CD4-positive, alpha-beta T cell treated with Interleukin-15 for 1 hour (primary cell): ENCODE results near the gene R3HDM2.

Experiments used
- DNase-seq: peaks from one replicate; pipeline ENCODE4 v3.0.0-alpha.2; 2020

R3HDM2 gene

DNA sequence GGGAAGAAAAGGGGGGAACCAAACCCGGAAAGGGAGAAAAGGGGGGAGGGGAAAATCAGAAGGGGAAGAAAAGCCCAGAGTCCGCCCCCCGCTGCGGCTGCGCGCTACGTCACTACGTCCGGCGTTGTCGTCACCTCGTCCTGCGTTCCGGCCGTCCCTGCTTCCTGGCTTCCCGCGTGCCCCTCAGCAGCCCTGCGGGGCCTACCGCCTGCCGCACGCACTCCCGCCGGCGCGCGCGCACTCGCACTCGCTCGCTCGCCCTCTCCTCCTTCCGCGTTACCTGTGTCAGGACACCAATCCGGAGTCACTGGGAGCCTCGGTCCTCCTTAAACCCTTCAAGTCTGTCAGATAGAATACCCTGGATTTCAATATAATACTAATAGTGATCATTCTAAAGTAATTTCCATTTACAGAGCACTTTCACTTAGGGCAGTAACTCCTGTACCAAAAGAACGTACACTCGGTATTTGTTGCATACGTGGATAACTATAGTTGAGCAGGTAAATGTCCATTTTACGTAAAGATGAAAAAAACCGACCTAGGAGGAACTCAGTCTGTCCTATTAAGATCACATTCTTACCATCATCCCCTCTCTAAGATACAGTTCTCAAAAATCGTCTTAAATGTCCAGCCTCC is at the start of gene R3HDM2:
R3HDM2 (minus strand) TSS at position 113 of the 636 bp plus-strand sequence. CDS start 120,615 bp downstream, outside the sequence.
- DNase-seq = peak; percentile 96

DNA sequence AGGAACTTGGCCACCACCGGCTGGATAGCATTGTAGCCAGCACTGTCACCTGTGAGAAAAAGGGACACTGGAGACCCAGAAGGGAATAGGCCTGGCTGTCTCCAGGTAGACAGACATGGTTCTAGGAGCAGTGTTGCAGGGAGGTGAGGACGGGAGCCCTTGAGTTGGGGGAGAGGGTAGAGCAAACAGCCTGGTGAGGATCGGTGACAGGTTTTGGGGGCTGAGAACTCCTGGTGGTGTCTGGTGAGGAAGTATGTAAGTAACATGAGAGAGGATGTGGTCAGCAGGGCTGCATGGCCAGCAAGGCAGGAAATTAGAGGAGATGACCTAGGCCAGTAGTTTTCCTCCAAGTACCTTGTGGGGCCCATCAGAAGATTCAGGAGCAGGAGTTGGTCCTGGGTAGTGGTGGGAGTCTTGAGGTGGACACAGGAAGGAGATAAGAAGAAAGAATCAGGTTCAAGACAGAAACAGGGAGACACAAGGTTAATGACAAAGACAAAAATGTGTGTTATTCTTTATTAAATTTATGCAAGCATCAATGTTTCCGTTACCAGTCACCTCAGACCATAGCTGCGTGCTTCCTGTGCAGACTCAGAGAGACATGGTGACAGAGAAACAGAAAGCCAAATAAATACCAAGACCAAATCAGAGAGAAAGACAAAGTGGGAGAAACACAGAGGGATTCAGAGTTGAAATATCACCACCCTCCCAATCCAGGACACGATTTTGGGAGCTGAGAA is 48.7 kb upstream of the R3HDM2 start, which contains the start of gene ARHGAP9:
ARHGAP9 (minus strand) TSS at position 491 of the 740 bp plus-strand sequence; CDS start at position 31, 460 bp downstream.
- DNase-seq = peak; percentile 81

DNA sequence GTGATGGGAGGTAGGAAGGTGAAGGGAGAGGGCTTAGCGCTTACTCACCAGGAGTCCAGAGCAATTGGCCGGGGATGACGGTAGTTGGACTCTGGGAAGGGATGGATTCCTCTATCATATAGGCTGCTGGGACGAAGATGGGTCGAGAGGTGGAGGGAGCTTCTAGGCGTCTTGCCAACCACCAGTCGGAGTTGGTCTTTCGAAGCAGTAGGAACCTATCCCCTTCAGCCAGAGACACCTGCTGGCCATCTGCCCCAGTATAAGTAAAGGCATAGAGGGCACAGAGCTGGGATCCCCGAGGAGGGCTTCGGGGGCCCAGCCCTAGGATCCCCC is 48.2 kb upstream of the R3HDM2 start:
- no peak for DNase-seq

DNA sequence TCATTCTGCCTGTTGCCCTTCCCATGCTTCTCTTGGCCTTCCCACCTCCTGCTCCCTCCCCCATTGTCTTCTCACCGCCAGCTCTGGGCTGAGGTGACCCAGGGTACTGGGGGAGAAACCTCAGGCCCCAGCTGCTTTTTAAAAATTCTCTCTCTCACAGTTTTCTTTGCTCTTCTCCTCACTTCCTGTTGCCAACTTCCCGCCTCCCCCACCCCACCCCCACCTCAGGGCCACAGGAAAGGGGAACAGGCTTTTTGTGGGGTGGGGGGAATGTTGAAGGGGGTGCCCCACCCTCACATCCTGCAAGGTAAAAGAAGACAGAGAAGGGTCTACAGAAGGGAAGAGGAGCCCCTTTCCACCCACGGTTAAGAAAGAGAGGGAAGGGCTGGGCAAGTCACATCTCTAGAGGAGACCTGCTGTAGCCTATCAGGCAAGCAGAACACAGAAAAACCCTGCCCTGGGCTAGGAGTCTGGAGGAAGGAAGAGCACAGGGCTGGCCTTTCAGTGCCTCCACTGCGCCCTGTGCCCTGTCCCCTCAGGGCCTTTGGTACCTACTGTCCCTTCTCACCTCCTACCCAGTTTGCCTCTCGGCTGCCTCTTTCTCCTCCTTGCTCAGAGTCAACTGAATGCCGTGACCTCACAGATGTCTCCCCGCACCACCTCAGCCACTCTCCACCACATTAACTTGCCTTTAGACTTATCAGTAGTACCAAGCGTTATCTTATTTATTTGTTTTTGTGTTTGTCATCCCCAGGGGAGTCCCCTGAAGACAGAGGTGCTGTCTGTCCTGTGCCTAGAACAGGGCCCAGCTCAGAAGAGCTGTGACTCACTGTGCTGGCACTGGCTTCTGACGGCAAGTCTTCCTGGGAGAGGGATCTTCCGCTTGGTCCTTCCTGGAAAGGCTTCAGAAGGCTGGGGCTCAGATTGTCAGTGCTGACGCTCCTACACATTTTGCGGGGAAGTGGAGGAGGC is 47.2 kb upstream of the R3HDM2 start:
- peak; percentile 81 for DNase-seq

DNA sequence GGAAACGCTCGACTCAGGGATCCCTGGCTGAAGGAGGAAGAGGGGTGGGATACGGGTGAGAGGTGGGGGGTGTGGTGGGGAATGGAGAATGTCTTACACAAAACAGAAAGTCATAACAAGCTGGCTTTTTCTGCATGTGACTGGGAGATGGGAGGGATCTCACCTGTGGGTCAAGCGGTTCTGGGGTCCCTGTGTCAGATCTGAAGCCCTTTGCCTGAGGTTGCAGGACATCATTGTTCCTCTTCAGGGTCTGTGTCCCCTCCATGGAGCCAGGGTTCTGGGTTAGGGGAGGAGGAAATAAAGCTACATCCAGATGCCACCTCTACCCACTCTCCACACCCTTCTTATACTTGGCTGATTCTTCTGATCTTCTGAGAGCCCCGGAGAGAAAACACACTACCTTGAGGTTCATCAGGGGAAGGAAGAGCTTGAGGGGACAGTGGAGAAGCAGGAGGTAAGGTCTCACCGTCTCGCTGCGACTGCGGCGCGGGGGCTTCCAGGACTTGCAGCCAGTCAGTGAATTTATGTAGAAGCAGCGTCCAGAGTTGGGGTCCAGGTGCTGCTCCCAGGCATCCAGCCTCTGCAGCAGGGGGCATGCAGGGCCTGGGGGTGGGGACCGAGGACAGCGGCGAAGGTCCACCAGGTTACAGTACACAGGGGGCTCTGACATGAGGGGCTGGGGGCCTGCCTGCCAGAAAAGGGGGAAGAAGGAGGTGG is 46.3 kb upstream of the R3HDM2 start:
- DNase-seq = no peak

DNA sequence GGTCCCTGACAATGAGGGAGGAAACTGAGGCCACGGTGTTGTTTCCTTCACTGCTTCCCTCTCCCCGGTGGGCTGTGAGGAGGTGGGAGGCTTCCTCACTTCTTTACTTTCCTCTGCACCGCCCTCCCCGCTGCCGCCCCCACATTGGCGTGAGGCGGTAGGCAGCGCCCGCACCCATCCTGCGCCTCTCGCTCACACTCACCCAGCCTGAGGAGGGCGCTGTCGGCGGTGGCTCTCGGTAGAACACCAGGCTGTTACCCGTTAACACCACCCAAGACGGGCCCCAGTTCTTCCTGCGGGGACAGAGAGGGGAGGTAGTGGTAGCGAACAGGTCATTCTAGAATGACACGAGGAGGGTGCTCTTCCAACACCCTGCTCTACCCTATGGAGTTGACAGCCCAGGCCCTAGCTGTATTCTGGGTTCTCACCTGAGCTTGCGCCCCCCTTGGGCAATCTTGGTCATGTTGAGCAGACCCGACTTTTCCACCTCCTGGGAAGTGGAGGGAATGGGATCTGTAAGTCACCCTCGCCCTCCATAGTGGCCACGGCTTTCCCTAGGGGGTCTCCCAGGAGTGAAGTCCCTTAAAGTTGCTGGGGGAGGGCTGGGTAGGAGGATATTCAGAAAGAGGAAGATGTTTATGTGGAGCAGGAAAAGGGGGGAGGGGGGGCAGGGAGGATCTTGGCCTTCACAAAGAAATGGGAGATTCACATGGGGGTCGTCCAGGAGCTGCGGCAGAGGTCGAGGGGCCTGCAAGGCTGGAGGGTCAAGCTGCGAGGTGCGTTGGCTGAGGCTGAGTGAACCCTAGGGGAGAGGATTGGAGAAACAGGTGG is 45.5 kb upstream of the R3HDM2 start:
- DNase-seq = peak; percentile 75

DNA sequence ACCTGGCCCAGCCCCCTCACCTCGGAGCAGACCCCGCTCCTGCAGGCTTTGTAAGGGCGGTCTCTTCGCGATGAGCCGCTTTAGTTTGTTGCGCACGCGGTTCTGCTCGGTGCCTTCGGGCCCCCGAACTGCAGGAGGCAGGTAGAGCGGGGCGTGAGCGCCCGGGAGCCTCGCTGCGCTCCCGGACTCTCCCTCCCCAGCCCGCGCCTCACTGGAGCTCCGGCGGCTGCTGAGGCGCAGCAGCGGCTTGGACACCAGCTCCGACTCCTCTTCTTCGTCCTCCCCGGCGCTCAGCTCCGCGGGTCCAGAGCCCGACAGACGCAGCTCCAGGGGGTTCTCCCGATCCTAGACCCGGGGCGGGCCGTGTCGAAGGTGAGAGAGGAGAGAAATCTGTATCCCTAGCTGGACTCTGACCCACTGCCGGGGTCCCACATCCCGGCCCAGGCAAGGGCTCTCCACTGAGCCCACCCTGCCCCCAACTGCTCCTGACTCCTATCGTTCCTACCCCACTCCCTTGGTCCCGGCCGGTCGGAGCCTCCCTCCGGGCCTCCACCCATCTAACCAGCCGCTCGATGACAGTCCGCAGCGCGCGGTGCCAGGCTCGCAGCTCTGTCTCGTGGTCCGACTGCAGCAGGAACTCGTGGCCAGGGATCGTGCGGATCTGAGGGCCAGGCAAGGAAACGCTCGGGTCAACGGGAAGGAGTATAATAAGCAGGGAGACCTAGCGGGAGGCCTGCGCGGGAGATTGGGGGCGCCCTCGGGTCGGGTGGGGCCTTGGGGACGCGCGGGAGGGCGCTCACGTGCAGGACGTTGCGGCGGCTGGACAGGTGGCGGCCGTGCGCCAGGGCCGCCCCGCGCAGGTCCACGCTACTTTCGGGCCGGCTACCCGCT is 44.7 kb upstream of the R3HDM2 start:
- no peak for DNase-seq

DNA sequence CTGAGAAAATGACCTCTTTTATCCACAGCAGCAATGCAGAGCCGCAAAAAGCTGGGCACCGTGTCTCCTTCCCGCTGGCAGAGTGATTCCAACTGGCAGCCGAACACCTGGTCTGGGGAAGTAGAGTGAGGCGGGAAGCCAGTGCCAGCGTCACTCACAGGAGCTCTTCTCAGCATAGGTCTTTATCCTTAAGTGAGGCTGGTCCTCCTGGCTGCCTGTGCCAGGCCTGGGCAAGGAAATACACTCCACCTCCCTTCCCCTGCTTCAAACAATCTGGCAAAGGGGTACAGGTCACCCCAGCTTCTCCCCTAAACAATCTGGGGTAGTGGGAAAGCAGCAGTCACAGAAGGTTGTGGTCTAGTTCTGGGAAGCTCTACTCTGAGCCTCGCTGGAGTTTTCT is 44.0 kb upstream of the R3HDM2 start:
- no peak for DNase-seq

DNA sequence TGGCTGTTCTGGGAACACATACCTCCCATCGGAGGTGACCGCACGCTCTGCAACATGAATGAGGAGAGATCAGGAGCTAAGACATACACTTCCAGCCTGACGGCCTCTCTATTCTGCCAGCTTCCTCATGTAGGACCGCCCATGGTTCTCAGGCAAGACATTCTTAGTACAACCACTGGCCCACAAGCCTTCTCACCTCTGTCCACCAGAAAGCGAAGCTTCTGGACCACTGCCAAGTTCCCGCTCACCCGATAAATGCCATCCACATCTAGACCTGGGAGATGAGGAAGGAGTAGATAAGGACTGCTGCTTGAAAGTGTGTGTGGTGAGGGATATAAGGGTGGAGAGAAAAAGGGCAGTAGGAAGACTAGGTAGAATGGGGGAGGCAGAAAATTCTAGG is 43.6 kb upstream of the R3HDM2 start:
- no peak for DNase-seq

DNA sequence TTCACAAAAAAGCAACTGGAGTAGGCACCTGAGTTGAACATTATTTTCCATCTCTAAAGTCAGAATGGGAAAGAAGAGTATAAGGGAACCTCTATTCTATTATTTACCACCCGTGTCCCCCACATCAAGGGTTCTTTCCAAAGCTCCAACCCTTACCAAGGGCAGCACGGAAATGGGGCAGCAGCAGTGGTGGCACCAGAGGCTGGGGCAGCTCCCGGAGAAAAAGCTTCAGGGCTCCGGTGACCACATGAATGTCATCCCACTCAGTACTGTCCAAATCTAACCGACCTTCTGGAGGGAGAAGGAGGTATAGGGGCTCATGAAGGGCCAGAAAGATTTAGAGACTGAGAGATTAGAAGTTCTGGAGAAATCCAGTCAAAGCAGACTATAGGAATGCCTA is 43.0 kb upstream of the R3HDM2 start:
- no peak for DNase-seq

DNA sequence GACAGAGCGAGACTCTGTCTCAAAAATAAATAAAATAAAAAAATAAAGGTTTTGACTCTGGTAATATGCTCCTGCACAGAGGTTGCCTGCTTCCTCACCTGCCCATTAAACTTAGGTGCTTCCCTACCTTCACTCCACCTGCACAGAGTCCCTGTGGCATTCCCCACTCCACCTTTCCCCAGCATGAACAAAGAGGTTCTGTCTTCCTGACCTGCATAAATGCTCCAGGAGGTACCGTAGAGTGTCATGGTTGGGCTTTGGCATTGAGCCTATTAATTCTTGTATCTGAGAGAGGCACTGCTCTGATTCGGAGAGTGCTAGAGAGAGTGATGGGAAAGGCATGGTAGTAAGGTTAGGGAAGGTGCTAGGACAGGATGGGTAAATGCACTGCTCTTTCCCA is 42.5 kb upstream of the R3HDM2 start:
- no peak for DNase-seq

DNA sequence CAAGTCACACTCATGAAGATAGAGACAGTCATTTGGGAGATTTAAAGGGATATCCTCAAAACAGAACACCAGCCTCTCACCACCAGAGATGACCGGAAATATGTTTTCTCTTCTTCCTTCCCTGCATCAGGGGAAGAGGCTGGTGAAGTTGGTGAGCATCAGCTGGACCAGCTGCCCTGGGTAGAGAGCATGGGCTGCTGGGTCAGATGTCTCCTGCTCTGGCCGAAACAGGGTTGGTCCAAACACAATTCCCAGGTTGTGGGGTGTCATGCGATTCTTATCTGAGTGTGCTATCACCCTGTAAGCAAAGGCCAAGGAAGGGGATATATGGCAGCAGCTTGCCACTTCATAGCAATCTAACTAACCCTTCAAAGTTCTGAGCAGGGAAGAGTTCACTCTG is 41.5 kb upstream of the R3HDM2 start:
- DNase-seq = no peak

DNA sequence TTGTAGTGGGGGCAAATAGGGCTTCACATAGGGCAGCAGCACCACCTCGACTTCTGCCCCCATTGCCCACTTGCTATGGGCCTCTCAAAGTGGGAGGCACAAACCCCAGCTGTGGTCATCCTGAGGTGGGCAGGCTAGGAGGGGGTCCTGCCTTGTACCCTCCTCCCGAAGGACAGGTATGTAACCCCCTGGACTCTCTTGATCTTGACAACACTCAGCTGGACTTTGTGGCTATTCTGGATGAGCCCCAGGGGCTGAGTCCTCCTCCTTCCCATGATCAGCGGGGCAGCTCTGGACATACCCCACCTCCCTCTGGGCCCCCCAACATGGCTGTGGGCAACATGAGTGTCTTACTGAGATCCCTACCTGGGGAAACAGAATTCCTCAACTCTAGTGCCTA is 40.8 kb upstream of the R3HDM2 start:
- DNase-seq = no peak

DNA sequence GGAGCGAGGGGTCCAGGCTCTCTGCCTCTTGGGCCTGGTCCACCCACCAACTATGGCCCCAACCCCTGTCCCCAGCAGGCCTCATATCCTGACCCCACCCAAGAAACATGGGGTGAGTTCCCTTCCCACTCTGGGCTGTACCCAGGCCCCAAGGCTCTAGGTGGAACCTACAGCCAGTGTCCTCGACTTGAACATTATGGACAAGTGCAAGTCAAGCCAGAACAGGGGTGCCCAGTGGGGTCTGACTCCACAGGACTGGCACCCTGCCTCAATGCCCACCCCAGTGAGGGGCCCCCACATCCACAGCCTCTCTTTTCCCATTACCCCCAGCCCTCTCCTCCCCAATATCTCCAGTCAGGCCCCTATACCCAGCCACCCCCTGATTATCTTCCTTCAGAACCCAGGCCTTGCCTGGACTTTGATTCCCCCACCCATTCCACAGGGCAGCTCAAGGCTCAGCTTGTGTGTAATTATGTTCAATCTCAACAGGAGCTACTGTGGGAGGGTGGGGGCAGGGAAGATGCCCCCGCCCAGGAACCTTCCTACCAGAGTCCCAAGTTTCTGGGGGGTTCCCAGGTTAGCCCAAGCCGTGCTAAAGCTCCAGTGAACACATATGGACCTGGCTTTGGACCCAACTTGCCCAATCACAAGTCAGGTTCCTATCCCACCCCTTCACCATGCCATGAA is 40.3 kb upstream of the R3HDM2 start:
- no peak for DNase-seq

DNA sequence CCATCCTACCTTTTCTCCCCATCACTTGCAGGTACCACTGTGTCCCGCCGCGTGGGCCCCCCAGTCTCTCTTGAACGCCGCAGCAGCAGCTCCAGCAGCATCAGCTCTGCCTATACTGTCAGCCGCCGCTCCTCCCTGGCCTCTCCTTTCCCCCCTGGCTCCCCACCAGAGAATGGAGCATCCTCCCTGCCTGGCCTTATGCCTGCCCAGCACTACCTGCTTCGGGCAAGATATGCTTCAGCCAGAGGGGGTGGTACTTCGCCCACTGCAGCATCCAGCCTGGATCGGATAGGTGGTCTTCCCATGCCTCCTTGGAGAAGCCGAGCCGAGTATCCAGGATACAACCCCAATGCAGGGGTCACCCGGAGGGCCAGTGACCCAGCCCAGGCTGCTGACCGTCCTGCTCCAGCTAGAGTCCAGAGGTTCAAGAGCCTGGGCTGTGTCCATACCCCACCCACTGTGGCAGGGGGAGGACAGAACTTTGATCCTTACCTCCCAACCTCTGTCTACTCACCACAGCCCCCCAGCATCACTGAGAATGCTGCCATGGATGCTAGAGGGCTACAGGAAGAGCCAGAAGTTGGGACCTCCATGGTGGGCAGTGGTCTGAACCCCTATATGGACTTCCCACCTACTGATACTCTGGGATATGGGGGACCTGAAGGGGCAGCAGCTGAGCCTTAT is 39.6 kb upstream of the R3HDM2 start:
- no peak for DNase-seq

DNA sequence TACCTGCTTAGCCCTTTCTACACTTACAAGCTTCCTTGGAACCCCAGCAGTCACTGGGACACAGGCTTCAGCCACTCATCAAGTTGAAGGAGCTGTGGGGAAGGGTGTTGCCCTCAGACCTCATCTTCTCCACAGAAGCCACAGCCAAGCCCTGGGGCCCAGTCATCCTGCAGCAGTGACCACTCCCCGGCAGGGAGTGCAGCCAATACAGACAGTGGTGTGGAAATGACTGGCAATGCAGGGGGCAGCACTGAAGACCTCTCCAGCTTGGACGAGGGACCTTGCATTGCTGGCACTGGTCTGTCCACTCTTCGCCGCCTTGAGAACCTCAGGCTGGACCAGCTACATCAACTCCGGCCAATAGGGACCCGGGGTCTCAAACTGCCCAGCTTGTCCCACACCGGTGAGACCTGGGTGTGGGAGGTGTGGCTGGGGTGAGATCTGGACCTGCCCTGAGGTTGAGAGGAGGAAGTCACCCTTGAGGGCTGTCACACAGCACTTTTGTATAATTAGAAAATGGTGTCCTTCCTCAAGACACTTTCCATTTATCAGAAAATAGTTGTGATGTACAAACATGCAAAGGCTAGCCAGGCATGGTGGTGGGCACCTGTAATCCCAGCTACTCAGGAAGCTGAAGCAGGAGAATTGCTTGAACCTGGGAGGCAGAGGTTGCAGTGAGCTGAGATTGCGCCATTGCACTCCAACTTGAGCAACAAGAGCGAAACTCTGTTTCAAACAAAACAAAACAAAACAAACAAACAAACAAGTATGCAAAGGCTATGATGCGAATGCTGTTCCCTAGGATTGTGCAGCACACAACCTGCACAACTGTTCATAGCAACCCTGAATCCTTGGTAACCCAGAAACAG is 38.7 kb upstream of the R3HDM2 start:
- DNase-seq = no peak

DNA sequence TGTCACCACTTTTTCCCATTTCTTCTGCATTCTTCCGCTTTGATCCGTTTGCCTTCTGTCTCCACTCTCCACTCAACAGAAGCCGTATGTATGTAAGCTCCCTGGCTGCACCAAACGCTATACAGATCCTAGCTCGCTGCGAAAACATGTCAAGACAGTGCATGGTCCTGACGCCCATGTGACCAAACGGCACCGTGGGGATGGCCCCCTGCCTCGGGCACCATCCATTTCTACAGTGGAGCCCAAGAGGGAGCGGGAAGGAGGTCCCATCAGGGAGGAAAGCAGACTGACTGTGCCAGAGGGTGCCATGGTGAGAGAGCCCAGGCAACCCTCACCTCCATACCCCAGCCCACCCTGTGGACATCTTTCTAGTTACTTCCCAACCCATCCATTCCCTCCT is 37.1 kb upstream of the R3HDM2 start:
- no peak for DNase-seq

DNA sequence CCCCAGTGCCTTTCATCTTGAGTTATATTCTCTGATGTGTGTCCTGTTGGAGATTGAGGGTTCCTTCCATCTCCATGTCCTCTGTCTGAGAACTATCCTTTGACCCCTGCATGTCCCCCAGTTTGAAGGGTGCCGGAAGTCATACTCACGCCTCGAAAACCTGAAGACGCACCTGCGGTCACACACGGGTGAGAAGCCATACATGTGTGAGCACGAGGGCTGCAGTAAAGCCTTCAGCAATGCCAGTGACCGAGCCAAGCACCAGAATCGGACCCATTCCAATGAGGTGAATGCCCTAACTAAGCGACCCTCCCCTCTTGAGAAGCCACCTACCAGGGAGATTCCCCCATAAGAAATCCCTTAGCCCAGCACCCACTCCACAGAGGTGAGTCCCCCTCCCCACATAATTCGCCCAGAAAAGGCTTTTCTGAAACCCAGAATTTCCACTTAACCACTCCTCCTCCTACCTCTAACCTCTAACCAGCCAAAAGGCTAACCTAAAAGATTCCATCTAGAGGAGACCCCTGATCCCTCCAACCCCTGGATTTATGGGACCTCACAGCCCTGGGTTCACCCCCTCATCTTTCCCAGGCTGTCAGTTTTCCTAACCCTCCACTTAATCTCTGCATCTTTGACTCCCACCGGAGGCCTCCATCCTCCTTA is 36.5 kb upstream of the R3HDM2 start:
- DNase-seq = no peak
